Endothelial cell of umbilical vein (primary cell): ENCODE data around the gene SRPK1. TPM values are rescaled to one million over a fixed set of nuclear protein-coding genes. Genes with fewer than 3 reads are reported as not detected.

Experiments used
- BruUV-seq: library from RNA; stranded (reverse); fragments of 400-500 nt; replicated peaks from 2 replicates; lab custom pipeline; 2021; lab: Mats Ljungman, UMichigan
- CTCF ChIA-PET: fragments of 300-600, 350-600 bp; sonication (Branson Sonifier 250); formaldehyde crosslinking; loops from one replicate; lab custom pipeline; 2021; ENCODE audit warnings: antibody characterized with exemption, inconsistent platforms; lab: Charles Lee
- POLR2A ChIA-PET: fragments of 300-600, 350-600 bp; sonication (Branson Sonifier 250); formaldehyde crosslinking; loops from one replicate; lab custom pipeline; 2021; ENCODE audit warnings: antibody characterized with exemption, inconsistent platforms; lab: Charles Lee
- DNase-seq: peaks from one replicate; pipeline ENCODE4 v3.0.0-alpha.2; 2011; ENCODE audit warnings: low read depth, low spot score
- FAIRE-seq: peaks from 2 replicates; lab custom pipeline; 2011; peaks lifted over from hg19 to GRCh38; lab: Jason Lieb, UNC
- H2AFZ ChIP-seq: 2 replicates; pipeline ENCODE4 v1.6.0; 2012; ENCODE audit warnings: low read depth, low read length, control low read depth, inconsistent platforms
- H3K27ac ChIP-seq: 2 replicates; pipeline ENCODE4 v1.5.1; 2011; ENCODE audit warnings: low read depth, mild to moderate bottlenecking, control low read depth, low read length, moderate library complexity; ENCODE audit not compliant: insufficient read depth
- H3K27me3 ChIP-seq, 2 experiments: 2 replicates each; pipeline versions ENCODE4 v1.6.0 to v1.6.1; 2011; ENCODE audit warnings: low read length in 2 of 2, mixed read lengths in 1 of 2; ENCODE audit not compliant: control insufficient read depth in 2 of 2, insufficient read depth in 2 of 2
- H3K36me3 ChIP-seq, 2 experiments: 2 replicates in 1 of 2; 3 replicates in 1 of 2; pipeline ENCODE4 v1.5.1; 2011; ENCODE audit warnings: low read length in 2 of 2, mild to moderate bottlenecking in 1 of 2, moderate library complexity in 1 of 2; ENCODE audit not compliant: control insufficient read depth in 2 of 2, insufficient read depth in 2 of 2; ENCODE audit errors: extremely low read depth in 1 of 2
- H3K4me1 ChIP-seq: 3 replicates; pipeline ENCODE4 v1.5.1; 2011; ENCODE audit warnings: mild to moderate bottlenecking, low read length; ENCODE audit not compliant: control insufficient read depth, insufficient read depth; ENCODE audit errors: extremely low read depth
- H3K4me2 ChIP-seq: 2 replicates; pipeline ENCODE4 v1.6.1; 2011; ENCODE audit warnings: low read length, control low read depth, mixed read lengths; ENCODE audit not compliant: insufficient read depth
- H3K4me3 ChIP-seq, 3 experiments: fragments of 200-600 bp in 1 of 3; sonication (generic), shearing (Covaris generic) in 1 of 3; replicated peaks in 1 of 3; 2 replicates each; pipeline ENCODE4 v1.5.1; 2011 to 2016; ENCODE audit warnings: control low read depth in 3 of 3, low read length in 3 of 3, mild to moderate bottlenecking in 2 of 3, inconsistent platforms in 1 of 3, low read depth in 1 of 3, moderate library complexity in 1 of 3; ENCODE audit not compliant: insufficient read depth in 1 of 3
- H3K79me2 ChIP-seq: 2 replicates; pipeline ENCODE4 v1.6.0; 2012; ENCODE audit warnings: low read length, inconsistent platforms; ENCODE audit not compliant: control insufficient read depth, insufficient read depth
- H3K9ac ChIP-seq: replicated peaks from 2 replicates; pipeline ENCODE3; 2011; ENCODE audit warnings: low read length, control low read depth; ENCODE audit not compliant: insufficient read depth; ENCODE audit errors: extremely low read depth
- H3K9me1 ChIP-seq: replicated peaks from 3 replicates; pipeline ENCODE4 v1.6.0; 2011; ENCODE audit warnings: mild to moderate bottlenecking, low read length; ENCODE audit not compliant: control insufficient read depth, insufficient read depth; ENCODE audit errors: extremely low read depth
- H3K9me3 ChIP-seq: replicated peaks from 2 replicates; pipeline ENCODE4 v1.5.1; 2012; ENCODE audit warnings: low read length, inconsistent platforms; ENCODE audit not compliant: control insufficient read depth, insufficient read depth
- H4K20me1 ChIP-seq: replicated peaks from 2 replicates; pipeline ENCODE3; 2011; ENCODE audit warnings: mild to moderate bottlenecking, low read length; ENCODE audit not compliant: control insufficient read depth, insufficient read depth; ENCODE audit errors: extremely low read depth
- CTCF ChIP-seq, 2 donors: IDR thresholded peaks; 1 replicate in 1 of 2; 2 replicates in 1 of 2; pipeline ENCODE4 v1.5.1; 2011; ENCODE audit warnings: low read length in 2 of 2, mild to moderate bottlenecking in 2 of 2, moderate library complexity in 2 of 2, control low read depth in 1 of 2, inconsistent platforms in 1 of 2, low read depth in 1 of 2; ENCODE audit not compliant: insufficient read depth in 1 of 2; ENCODE audit errors: extremely low read depth in 1 of 2
- EZH2 ChIP-seq: IDR thresholded peaks from 2 replicates; pipeline ENCODE4 v1.6.1; 2012; ENCODE audit warnings: borderline replicate concordance, low read depth, mild to moderate bottlenecking, moderate library complexity, low read length, inconsistent platforms; ENCODE audit not compliant: severe bottlenecking
- FOS ChIP-seq: IDR thresholded peaks from 2 replicates; pipeline ENCODE4 v1.6.1; 2011; ENCODE audit warnings: mild to moderate bottlenecking, low read length, moderate library complexity, borderline replicate concordance; ENCODE audit not compliant: insufficient read depth
- GATA2 ChIP-seq: IDR thresholded peaks from 2 replicates; pipeline ENCODE4 v1.7.0; 2011; ENCODE audit warnings: low read depth, mild to moderate bottlenecking, moderate library complexity, mixed read lengths, low read length; ENCODE audit not compliant: insufficient read length, insufficient read depth
- JUN ChIP-seq: IDR thresholded peaks from 2 replicates; pipeline ENCODE4 v1.6.1; 2011; ENCODE audit warnings: borderline replicate concordance, low read depth; ENCODE audit not compliant: insufficient read length, insufficient read depth
- MAX ChIP-seq: IDR thresholded peaks from 2 replicates; pipeline ENCODE4 v1.6.1; 2011; ENCODE audit not compliant: insufficient read depth, insufficient read length
- MYC ChIP-seq: IDR thresholded peaks from one replicate; pipeline ENCODE4 v1.6.1; 2011; ENCODE audit warnings: mild to moderate bottlenecking, low read depth, low read length
- POLR2A ChIP-seq: IDR thresholded peaks from 2 replicates; pipeline ENCODE4 v1.6.1; 2012; ENCODE audit warnings: low read depth, mild to moderate bottlenecking, control low read depth, low read length
- POLR2AphosphoS5 ChIP-seq: IDR thresholded peaks from 2 replicates; pipeline ENCODE4 v1.6.1; 2012; ENCODE audit warnings: low read depth, mild to moderate bottlenecking, control low read depth, low read length, moderate library complexity; ENCODE audit not compliant: insufficient read depth
- dilution Hi-C: fragments of 300-500 bp; cut with MboI; formaldehyde crosslinking; loops from one replicate; pipeline ENCODE4 v1.15.0; 2019; ENCODE audit warnings: low sequenced_read_pairs; ENCODE audit not compliant: extremely low pct_ligation_motif_present
- intact Hi-C: fragments of 100-400 bp; cut with micrococcal nuclease; formaldehyde crosslinking; loops from one replicate; pipeline ENCODE4 v1.10.0; 2022
- polyA plus RNA-seq, 4 experiments: library from polyadenylated mRNA; depleted of rRNA in 3 of 4; stranded (reverse) in 3 of 4; unstranded in 1 of 4; fragments of >200 nt; gene quantifications; 2 replicates each; pipeline versions ENCODE4 v1.2.1 to v1.2.3, GENCODE V29; 2011 to 2012; ENCODE audit warnings: missing spikeins in 1 of 4
- total RNA-seq: library from RNA; stranded (reverse); gene quantifications from 2 replicates; pipeline ENCODE4 v1.2.3, GENCODE V29; 2021

Gene SRPK1
- total and polyA plus RNA-seq, 2 donors (not counting 3 experiments of a cell fraction or from before 2014, with no cell fraction given): 18.9 to 72.7 TPM

- no peak overlapping the region for H3K4me3 ChIP-seq
- no peaks in the 10 kb centered on the region for H3K79me2 ChIP-seq
- no peak overlapping the region for H3K27ac ChIP-seq
- DNase-seq (no peak), FAIRE-seq (no peak)
- dilution Hi-C loops (no loop called here), intact Hi-C loops (no loop called here)
- no TSS peak for BruUV-seq
- peaks cover 0 to 3% of the 10 kb centered on the region in 2 experiments for H3K27me3 ChIP-seq
- POLR2A ChIA-PET: no interaction called here
- H3K9ac ChIP-seq: no peak overlapping the region
- no peaks in the 10 kb centered on the region for H4K20me1 ChIP-seq
- no peak overlapping the region for H3K4me2 ChIP-seq
- no peaks in the 10 kb centered on the region for H3K4me1 ChIP-seq
- no peaks in the 10 kb centered on the region for H3K36me3 ChIP-seq
- H3K9me1 ChIP-seq: no peaks in the 10 kb centered on the region
- H2AFZ ChIP-seq: no peak overlapping the region
- no peaks in the 10 kb centered on the region for H3K9me3 ChIP-seq
- CTCF ChIA-PET: interaction anchor here (0.7 to 0.9 kb wide), 2 partner anchors 46 to 298 kb away, joined by 3 read pairs; no protein-coding TSS in a partner anchor
- TF ChIP-seq CTCF (IDR thresholded peaks at IDR 0.05; ENCODE audit: extremely low read depth in 1 of 2, insufficient read depth in 1 of 2, low read depth in 1 of 2, low read length in 2 of 2) (no peak), FOS (no peak), MAX (no peak), GATA2 (no peak)
These were observed 119.8 kb downstream of the SRPK1 start for GRCh38 chr6:35801148-35801547.

GRCh38 chr6:35798706-35799105, 122.2 kb downstream of the SRPK1 start:
- dilution Hi-C loops (no loop called here), intact Hi-C loops (no loop called here)
- BruUV-seq: no TSS peak
- H3K4me3 ChIP-seq: no peak overlapping the region
- TF ChIP-seq MAX (no peak), POLR2A (no peak), FOS (no peak), JUN (no peak), MYC (no peak), CTCF (IDR thresholded peaks at IDR 0.05; ENCODE audit: extremely low read depth in 1 of 2, insufficient read depth in 1 of 2, low read depth in 1 of 2, low read length in 2 of 2) (no peak), POLR2AphosphoS5 (no peak), GATA2 (no peak), EZH2 (no peak)
- ChIA-PET CTCF (no interaction called here), POLR2A (no interaction called here)
- peaks cover 0 to 4% of the 10 kb centered on the region in 2 experiments for H3K27me3 ChIP-seq
- H3K4me1 ChIP-seq: no peaks in the 10 kb centered on the region
- no peak overlapping the region for H3K27ac ChIP-seq
- FAIRE-seq: no peak
- no peaks in the 10 kb centered on the region for H3K9me3 ChIP-seq
- H3K4me2 ChIP-seq: no peak overlapping the region
- H2AFZ ChIP-seq: no peak overlapping the region
- no peak for DNase-seq
- H3K9ac ChIP-seq: no peak overlapping the region
- no peaks in the 10 kb centered on the region for H4K20me1 ChIP-seq
- H3K9me1 ChIP-seq: no peaks in the 10 kb centered on the region
- H3K36me3 ChIP-seq: no peaks in the 10 kb centered on the region
- no peaks in the 10 kb centered on the region for H3K79me2 ChIP-seq
